ENCODE measurements around the gene PSMA2. TPM values are rescaled to one million over a fixed set of nuclear protein-coding genes. Genes with fewer than 3 reads are reported as not detected.

Gene PSMA2
- total and polyA plus RNA-seq, 10 donors = 44.3 to 144 (median 59.5) TPM

DNA sequence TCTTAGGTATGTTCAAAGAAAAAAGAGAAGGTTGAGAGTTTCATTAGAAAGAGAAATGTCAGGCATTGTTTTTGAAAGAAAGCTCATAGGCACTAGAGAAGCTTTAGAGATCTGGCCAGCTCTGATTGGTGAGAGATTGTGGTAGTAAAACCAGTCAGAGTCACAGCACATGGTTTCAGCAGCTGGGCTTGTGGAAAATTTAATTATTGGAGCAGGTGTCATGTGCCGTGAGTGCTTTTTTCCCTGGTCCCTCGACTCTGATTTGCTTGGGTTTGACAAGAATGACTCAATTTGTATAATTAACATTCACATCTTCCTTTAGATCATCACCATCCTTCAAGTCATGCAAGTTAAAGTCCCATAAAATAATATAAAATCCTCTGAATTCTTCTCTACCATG is 35.4 kb upstream of the PSMA2 start:
- no peak overlapping the region for H3K4me3 ChIP-seq
- no peak for DNase-seq
- no peak overlapping the region for H3K27ac ChIP-seq
- no peaks in the 10 kb centered on the region for H3K36me3 ChIP-seq
- peaks cover 0 to 3% (median 0%) of the 10 kb centered on the region in 6 donors for H3K4me1 ChIP-seq
- 70 to 90% (median 82%) methylated on average over 2 of the region's 2 CpGs for WGBS, 5 donors
- H3K9me3 ChIP-seq = no peaks in the 10 kb centered on the region
- no peaks in the 10 kb centered on the region for H3K27me3 ChIP-seq (replicated peaks in 1 of 7)
- intact Hi-C loops (cut with DNase I; ENCODE audit: low total_unique reads) = no loop called here
- TF ChIP-seq POLR2AphosphoS5 (IDR thresholded peaks at IDR 0.05) = no peak
- TF ChIP-seq POLR2A (IDR thresholded peaks at IDR 0.05) = no peak
- TF ChIP-seq, protein P1, sequence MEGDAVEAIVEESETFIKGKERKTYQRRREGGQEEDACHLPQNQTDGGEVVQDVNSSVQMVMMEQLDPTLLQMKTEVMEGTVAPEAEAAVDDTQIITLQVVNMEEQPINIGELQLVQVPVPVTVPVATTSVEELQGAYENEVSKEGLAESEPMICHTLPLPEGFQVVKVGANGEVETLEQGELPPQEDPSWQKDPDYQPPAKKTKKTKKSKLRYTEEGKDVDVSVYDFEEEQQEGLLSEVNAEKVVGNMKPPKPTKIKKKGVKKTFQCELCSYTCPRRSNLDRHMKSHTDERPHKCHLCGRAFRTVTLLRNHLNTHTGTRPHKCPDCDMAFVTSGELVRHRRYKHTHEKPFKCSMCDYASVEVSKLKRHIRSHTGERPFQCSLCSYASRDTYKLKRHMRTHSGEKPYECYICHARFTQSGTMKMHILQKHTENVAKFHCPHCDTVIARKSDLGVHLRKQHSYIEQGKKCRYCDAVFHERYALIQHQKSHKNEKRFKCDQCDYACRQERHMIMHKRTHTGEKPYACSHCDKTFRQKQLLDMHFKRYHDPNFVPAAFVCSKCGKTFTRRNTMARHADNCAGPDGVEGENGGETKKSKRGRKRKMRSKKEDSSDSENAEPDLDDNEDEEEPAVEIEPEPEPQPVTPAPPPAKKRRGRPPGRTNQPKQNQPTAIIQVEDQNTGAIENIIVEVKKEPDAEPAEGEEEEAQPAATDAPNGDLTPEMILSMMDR (IDR thresholded peaks at IDR 0.05 in 8 of 11, conservative IDR thresholded peaks at IDR 0.05 in 3 of 11) = no peak

DNA sequence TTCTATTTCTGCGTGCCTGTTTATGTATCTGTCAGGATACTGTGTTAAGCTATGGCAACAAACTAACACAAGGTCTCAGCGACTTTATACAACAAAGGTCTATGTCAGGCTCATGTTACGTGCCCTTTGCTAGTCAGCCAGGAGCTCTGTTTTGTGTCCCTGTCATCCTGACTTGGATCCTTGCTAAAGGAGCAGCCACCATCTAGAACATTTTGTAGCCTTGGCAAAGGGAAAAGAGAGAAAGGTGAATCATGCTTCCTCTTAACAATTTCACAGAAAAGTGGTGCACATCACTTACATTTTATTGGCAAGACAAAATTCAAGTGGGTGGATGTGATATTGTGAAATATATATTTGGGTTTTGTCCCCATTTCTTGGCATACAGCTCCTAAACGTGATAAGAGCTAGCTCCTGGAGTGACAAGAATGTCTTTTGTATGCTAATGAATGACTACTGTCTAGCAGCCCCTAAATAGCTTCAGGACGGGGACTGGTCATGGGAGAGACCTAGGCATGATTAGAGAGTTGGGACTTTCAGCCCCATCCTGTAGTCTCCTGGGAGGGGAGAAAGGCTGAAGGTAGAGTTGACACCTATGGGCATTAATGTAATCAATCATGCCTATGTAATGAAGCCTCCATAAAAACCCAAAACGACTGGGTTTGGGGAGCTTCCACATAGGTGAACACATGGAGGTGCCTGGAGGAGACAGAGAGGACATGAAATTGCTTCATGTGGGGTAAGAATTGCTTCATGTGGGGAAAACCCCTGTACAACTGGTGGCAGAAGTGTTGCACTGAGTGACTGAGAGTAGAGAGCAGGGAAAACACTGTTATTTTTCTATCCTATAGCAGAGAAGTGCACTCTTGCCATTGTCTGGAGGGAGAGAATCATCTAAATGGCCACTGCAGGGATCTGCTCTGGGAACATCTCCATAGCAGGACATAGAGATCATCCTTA is 33.2 kb upstream of the PSMA2 start:
- DNase-seq = no peak
- Histone ChIP-seq H3K4me3 (no peak overlapping the region), H3K36me3 (no peaks in the 10 kb centered on the region), H3K4me1 (no peaks in the 10 kb centered on the region), H3K27me3 (replicated peaks in 1 of 7) (peaks cover 0 to 6% (median 0%) of the 10 kb centered on the region in 7 donors), H3K9me3 (no peaks in the 10 kb centered on the region), H3K27ac (no peak overlapping the region)
- 61 to 69% (median 62%) methylated on average over 6 of the region's 6 CpGs for WGBS, 5 donors
- TF ChIP-seq, protein P1 (IDR thresholded peaks at IDR 0.05 in 8 of 11, conservative IDR thresholded peaks at IDR 0.05 in 3 of 11) = no peak
- TF ChIP-seq POLR2A (IDR thresholded peaks at IDR 0.05) (no peak), POLR2AphosphoS5 (IDR thresholded peaks at IDR 0.05) (no peak)
- intact Hi-C loops (cut with DNase I; ENCODE audit: low total_unique reads) = no loop called here

DNA sequence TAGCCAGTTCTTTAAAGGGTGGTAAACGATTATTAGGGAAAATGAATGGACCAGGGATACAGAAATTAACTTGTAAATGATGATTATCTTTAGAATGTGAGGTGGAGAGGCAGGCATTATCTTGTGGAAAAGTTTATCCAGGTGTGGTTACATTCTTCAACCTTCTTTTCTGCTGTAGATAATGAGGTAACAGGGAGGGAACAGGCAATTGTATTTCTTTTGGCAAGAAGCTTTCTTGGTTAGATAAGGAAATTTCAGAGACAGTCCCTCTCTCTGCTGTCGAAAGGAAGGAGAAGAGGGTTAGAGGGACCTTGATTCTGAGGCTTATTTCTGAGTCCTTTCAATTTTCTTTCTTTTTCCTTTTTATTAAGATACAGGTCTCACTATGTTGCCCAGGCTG is 32.3 kb upstream of the PSMA2 start:
- no peak overlapping the region for H3K27ac ChIP-seq
- 63 to 80% (median 76%) methylated on average over 2 of the region's 2 CpGs for WGBS, 5 donors
- TF ChIP-seq POLR2A (IDR thresholded peaks at IDR 0.05) = no peak

DNA sequence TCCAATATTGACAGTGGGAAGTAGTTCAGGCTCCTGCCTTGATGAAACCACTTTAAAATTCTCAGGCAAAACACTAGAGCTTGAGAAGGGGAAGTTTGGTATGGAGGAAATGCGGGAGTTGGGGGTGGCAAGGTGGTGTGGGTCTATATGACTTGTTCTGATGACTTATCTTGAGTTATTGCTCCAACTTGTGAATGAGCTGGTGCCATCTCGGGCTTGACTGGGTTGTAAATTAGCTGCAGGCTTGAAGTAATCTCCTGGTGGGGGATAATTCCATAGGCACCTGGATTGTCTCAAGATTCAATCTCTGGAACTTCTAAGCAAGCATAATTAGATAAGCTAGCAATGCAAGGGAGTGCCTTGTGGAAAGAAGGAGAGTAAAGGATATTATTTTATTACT is 29.2 kb upstream of the PSMA2 start:
- Histone ChIP-seq H3K4me1 (no peaks in the 10 kb centered on the region), H3K27me3 (replicated peaks in 1 of 7) (peaks cover 0 to 6% (median 0%) of the 10 kb centered on the region in 7 donors), H3K27ac (no peak overlapping the region), H3K4me3 (no peak overlapping the region), H3K36me3 (no peaks in the 10 kb centered on the region), H3K9me3 (peaks cover 0 to 16% (median 6%) of the 10 kb centered on the region in 8 donors)
- TF ChIP-seq POLR2AphosphoS5 (IDR thresholded peaks at IDR 0.05) = no peak
- TF ChIP-seq, protein P1 (IDR thresholded peaks at IDR 0.05 in 8 of 11, conservative IDR thresholded peaks at IDR 0.05 in 3 of 11) = no peak
- TF ChIP-seq POLR2A (IDR thresholded peaks at IDR 0.05) = no peak
- intact Hi-C loops (cut with DNase I; ENCODE audit: low total_unique reads) = no loop called here
- no peak for DNase-seq
- 27 to 51% (median 29%) methylated on average over 2 of the region's 2 CpGs for WGBS, 5 donors

More for the DNA sequence above, 32.3 kb upstream of the PSMA2 start:
- no peak for DNase-seq
- Histone ChIP-seq H3K27me3 (replicated peaks in 1 of 7) (peaks cover 0 to 6% (median 0%) of the 10 kb centered on the region in 7 donors), H3K4me3 (no peak overlapping the region), H3K4me1 (no peaks in the 10 kb centered on the region), H3K9me3 (no peaks in the 10 kb centered on the region), H3K36me3 (no peaks in the 10 kb centered on the region)
- intact Hi-C loops (cut with DNase I; ENCODE audit: low total_unique reads) = no loop called here
